Measurements from ENCODE around the gene MBOAT7.
"Not testable (repeated sequence)": the region's sequence is repeated elsewhere in the genome, so short reads cannot be mapped to it uniquely, and the experiment has no call there.

- not testable (repeated sequence) for TF ChIP-seq CTCF, POLR2A (IDR thresholded peaks at IDR 0.05)
These were observed 35.2 kb upstream of the MBOAT7 start for GRCh38 chr19:54224619-54225018.
